GM12892 (cell line): Measurements from ENCODE around the gene DOCK9.

Source experiments
- POLR2A ChIP-seq: IDR thresholded peaks from 2 replicates; pipeline ENCODE4 v1.6.1; 2011; ENCODE audit warnings: low read depth, low read length, control low read depth
- TAF1 ChIP-seq: IDR thresholded peaks from 2 replicates; pipeline ENCODE4 v1.6.1; 2011; ENCODE audit warnings: low read depth, mild to moderate bottlenecking, control low read depth, low read length, borderline replicate concordance

- no peak for TF ChIP-seq TAF1
- TF ChIP-seq POLR2A = no peak
Measured at GRCh38 chr13:98892077-98892476, 85.8 kb downstream of the DOCK9 start.
